ENCODE results near the gene HS2ST1.

GRCh38 chr1:87072904-87073303, 158.5 kb downstream of the HS2ST1 start:
- TF ChIP-seq GATA3 (IDR thresholded peaks at IDR 0.05; ENCODE audit: low read depth, low read length): no peak
- TF ChIP-seq GATA2 (IDR thresholded peaks at IDR 0.05; ENCODE audit: low read depth, low read length): no peak
